Osteocyte (in vitro differentiated cells): Measurements from ENCODE around the gene PLK5. TPM values are rescaled to one million over a fixed set of nuclear protein-coding genes. Genes with fewer than 3 reads are reported as not detected.
"Not testable (repeated sequence)": the region's sequence is repeated elsewhere in the genome, so short reads cannot be mapped to it uniquely, and the experiment has no call there.

Source experiments
- DNase-seq: peaks from one replicate; pipeline ENCODE4 v3.0.0; 2021; ENCODE audit warnings: mixed read lengths; ENCODE audit not compliant: unreplicated experiment; ENCODE audit errors: extremely low spot score
- H3K27ac Mint-ChIP-seq: one replicate; pipeline ENCODE4 v1.8.0; 2021; ENCODE audit warnings: mild to moderate bottlenecking, mixed read lengths; ENCODE audit not compliant: unreplicated experiment
- H3K27me3 Mint-ChIP-seq: one replicate; pipeline ENCODE4 v1.8.0; 2021; ENCODE audit warnings: mixed read lengths; ENCODE audit not compliant: unreplicated experiment
- H3K36me3 Mint-ChIP-seq: one replicate; pipeline ENCODE4 v1.8.0; 2021; ENCODE audit warnings: mixed read lengths; ENCODE audit not compliant: unreplicated experiment
- H3K4me1 Mint-ChIP-seq: one replicate; pipeline ENCODE4 v1.8.0; 2021; ENCODE audit warnings: mixed read lengths; ENCODE audit not compliant: unreplicated experiment
- H3K4me3 Mint-ChIP-seq: one replicate; pipeline ENCODE4 v1.8.0; 2021; ENCODE audit warnings: mild to moderate bottlenecking, moderate library complexity, mixed read lengths; ENCODE audit not compliant: unreplicated experiment
- H3K9me3 Mint-ChIP-seq: one replicate; pipeline ENCODE4 v1.8.0; 2021; ENCODE audit warnings: mixed read lengths; ENCODE audit not compliant: unreplicated experiment
- total RNA-seq: library from RNA; stranded (reverse); gene quantifications from 2 replicates; pipeline ENCODE4 v1.2.1, GENCODE V29; 2021
- TF ChIP-seq, protein P1 (sequence below): fragments of 200-600 bp; sonication (generic); IDR thresholded peaks from 2 replicates; pipeline ENCODE4 v1.5.0; 2021; ENCODE audit warnings: antibody characterized with exemption, mild to moderate bottlenecking, moderate library complexity

Gene PLK5
- total RNA-seq, 1 donor from 2014 or later, result 0.54 TPM

DNA sequence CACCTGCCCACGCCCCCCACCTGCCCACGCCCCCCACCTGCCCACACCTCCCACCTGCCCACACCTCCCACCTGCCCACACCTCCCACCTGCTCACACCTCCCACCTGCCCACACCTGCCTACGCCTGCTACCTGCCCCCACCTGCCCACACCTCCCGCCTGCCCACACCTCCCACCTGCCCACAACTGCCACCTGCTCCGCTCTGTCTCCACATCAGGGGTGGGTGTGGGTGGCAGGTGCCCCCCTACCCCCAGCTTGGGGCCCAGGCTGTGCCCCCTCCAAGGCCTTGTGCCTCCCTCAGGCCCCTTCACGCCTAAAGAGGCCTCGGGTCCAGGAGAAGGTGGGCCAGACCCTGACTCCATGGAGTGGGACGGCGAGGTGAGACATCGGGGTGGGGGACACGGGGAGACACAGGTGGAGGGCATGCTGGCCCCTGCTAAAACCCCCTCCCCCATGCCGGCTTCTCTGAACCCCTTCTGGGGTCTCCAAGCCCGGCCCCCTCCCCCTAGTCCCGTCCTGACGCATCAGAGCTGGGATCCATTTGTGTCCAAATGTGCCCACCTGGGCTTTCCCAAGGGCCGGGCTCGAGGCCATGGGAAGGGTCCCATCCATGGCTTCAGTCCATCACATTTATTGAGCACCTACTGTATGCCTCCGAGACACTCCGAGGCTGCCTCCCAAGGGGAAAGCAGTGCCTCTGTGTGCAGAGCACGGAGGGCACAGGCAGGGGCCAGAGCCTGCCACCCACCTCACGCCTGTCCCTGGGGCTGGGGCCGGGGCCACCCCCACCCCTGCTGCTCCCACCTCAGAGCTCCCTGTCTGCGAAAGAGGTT lies 4.9 kb downstream of the PLK5 start:
- Mint-ChIP-seq H3K4me1 (peaks cover 4% of the 10 kb centered on the region), H3K27ac (no peak overlapping the region), H3K36me3 (no peaks in the 10 kb centered on the region), H3K27me3 (peaks cover 14% of the 10 kb centered on the region), H3K9me3 (no peaks in the 10 kb centered on the region), H3K4me3 (no peak overlapping the region)
- TF ChIP-seq, protein P1, sequence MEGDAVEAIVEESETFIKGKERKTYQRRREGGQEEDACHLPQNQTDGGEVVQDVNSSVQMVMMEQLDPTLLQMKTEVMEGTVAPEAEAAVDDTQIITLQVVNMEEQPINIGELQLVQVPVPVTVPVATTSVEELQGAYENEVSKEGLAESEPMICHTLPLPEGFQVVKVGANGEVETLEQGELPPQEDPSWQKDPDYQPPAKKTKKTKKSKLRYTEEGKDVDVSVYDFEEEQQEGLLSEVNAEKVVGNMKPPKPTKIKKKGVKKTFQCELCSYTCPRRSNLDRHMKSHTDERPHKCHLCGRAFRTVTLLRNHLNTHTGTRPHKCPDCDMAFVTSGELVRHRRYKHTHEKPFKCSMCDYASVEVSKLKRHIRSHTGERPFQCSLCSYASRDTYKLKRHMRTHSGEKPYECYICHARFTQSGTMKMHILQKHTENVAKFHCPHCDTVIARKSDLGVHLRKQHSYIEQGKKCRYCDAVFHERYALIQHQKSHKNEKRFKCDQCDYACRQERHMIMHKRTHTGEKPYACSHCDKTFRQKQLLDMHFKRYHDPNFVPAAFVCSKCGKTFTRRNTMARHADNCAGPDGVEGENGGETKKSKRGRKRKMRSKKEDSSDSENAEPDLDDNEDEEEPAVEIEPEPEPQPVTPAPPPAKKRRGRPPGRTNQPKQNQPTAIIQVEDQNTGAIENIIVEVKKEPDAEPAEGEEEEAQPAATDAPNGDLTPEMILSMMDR, result no peak
- no peak for DNase-seq

DNA sequence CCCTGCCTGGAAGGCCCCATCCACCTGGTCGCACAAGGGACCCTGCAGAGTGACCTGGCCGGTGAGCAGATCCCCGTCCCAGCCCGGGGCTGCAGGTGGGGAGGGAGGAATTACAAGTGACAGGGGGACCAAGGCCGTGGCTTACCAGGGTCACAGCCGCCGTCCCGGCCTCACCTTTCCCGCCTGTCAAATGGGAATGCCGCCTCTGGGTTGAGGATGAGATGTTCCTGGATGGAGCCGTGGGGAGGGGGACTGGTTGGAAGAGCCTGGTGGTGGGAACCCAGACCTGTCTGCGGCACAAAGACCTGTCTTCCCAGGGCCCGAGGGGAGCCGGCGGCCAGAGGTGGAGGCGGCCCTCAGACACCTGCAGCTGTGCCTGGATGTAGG lies 5.5 kb downstream of the PLK5 start:
- Mint-ChIP-seq H3K27me3 (peaks cover 12% of the 10 kb centered on the region), H3K4me1 (peaks cover 3% of the 10 kb centered on the region), H3K27ac (no peak overlapping the region), H3K9me3 (no peaks in the 10 kb centered on the region), H3K4me3 (no peak overlapping the region), H3K36me3 (no peaks in the 10 kb centered on the region)
- TF ChIP-seq, protein P1, result no peak
- DNase-seq, result no peak

DNA sequence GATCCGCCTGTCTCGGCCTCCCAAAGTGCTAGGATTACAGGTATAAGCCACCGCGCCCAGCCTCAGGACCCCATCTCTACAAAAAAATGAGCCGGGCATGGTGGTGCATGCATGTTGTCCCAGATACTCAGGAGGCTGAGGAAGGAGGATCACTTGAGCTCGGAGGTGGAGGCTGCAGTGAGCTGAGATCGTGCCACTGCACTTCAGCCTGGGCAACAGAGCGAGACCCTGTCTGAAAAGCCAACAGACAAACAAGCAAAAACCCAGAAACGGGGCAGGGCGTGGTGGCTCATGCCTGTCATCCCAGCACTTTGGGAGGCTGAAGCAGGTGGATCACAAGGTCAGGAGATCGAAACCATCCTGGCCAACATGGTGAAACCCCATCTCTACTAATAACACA lies 7.0 kb downstream of the PLK5 start:
- H3K4me1 Mint-ChIP-seq, H3K9me3 Mint-ChIP-seq, DNase-seq, H3K27me3 Mint-ChIP-seq, H3K27ac Mint-ChIP-seq, H3K4me3 Mint-ChIP-seq, H3K36me3 Mint-ChIP-seq: not testable (repeated sequence)

DNA sequence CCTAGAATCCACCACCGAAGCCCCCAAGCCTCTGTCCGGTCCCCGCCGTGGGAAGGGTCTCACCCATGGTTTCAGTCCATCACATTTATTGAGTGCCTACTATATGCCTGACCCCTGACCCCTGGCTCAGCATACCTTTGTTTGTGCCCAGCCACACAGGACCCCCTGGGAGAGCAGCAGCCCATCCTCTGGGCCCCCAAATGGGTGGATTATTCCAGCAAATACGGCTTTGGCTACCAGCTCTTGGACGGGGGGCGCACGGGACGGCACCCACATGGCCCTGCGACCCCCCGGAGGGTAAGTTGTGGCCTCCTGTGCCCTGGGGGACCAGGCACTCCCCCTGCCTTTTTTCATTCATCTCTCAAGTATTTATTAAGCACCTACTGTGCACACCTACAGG lies 7.7 kb downstream of the PLK5 start:
- Mint-ChIP-seq H3K36me3 (no peaks in the 10 kb centered on the region), H3K27ac (no peak overlapping the region), H3K9me3 (no peaks in the 10 kb centered on the region), H3K27me3 (peaks cover 4% of the 10 kb centered on the region), H3K4me1 (no peaks in the 10 kb centered on the region), H3K4me3 (no peak overlapping the region)
- TF ChIP-seq, protein P1, result no peak
- DNase-seq, result no peak

DNA sequence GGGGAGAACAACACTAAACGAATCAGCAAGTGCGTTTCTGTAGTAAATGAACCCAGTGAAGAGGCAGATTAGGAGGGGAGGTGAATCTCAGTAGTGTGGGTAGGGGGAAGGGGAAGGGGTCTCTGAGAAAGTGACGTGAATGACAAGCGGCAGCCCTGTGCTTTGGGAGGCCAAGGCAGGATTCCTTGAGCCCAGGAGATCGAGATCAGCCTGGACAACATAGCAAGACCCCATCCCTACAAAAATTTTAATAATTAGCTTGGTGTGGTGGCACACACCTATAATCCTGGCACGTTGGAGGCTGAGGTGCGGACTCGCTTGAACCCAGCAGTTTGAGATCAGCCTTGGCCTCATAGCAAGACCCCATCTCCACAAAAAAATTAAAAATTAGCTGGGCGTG lies 8.1 kb downstream of the PLK5 start:
- no peaks in the 10 kb centered on the region for H3K4me1 Mint-ChIP-seq
- DNase-seq, result no peak
- no peaks in the 10 kb centered on the region for H3K36me3 Mint-ChIP-seq
- H3K9me3 Mint-ChIP-seq, result no peaks in the 10 kb centered on the region
- no peak overlapping the region for H3K27ac Mint-ChIP-seq
- TF ChIP-seq, protein P1, result no peak
- H3K27me3 Mint-ChIP-seq, result peaks cover 4% of the 10 kb centered on the region
- no peak overlapping the region for H3K4me3 Mint-ChIP-seq
